Measurements from ENCODE around the gene TESK2. TPM values are rescaled to one million over a fixed set of nuclear protein-coding genes. Genes with fewer than 3 reads are reported as not detected.
"Not testable (repeated sequence)": the region's sequence is repeated elsewhere in the genome, so short reads cannot be mapped to it uniquely, and the experiment has no call there.

The TESK2 gene
- polyA plus RNA-seq, 6 donors from 2014 or later, result 9.0 to 20.1 (median 12.9) TPM

DNA sequence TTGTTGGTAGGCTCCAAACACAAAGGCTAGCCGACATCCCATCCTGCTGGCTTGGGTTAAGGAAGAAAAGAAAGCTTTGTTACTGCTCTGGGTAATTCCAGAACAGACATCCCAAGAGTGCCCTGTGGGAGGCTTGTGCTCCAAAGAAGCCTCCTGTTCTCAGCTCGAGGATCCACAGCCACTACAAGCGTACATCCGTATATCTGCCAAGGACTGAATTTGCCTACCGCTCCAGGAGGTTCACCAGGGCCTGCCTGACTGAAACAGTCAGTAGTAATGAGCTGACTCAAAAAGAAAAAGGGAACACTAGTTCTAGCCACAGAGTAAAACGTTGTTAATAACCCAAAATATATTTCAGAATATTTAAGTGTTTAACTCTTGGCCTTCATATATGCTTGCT lies 125.9 kb downstream of the TESK2 start:
- Mint-ChIP-seq H3K4me3 (no peak overlapping the region), H3K4me1 (peaks cover 7 to 11% (median 9%) of the 10 kb centered on the region in 3 donors), H3K27ac (peak overlapping the region in 1 of 6 donors; percentile 18), H3K9me3 (no peaks in the 10 kb centered on the region), H3K36me3 (peaks cover 0 to 4% of the 10 kb centered on the region in 2 donors), H3K27me3 (no peaks in the 10 kb centered on the region)
- DNase-seq, result no peak
- ATAC-seq (ENCODE audit: low read depth in 2 of 2), result no peak

DNA sequence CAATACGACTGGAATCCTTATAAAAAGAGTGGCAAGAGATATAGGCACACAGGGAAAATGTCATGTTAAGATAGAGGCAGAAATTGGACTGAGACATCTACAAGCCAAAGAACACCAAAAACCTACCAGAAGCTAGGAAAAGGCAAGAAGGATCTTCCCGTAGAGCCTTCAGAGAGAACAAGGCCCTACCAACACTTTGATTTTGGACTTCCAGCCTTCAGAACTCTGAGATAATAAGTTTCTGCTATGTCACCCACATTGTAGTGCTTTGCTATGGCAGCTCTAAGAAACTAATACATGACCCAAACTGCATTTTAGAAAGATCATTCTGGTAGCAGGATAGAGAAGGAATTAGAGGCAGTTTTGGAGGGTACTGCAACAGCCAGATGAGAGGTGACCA lies 126.7 kb downstream of the TESK2 start:
- DNase-seq (no peak), ATAC-seq (ENCODE audit: low read depth in 2 of 2) (no peak)
- no peaks in the 10 kb centered on the region for H3K9me3 Mint-ChIP-seq
- H3K27me3 Mint-ChIP-seq, result no peaks in the 10 kb centered on the region
- H3K27ac Mint-ChIP-seq, result peak overlapping the region in 2 of 6 donors; percentile 37 to 60
- H3K36me3 Mint-ChIP-seq, result peaks cover 0 to under 1% of the 10 kb centered on the region in 2 donors
- H3K4me1 Mint-ChIP-seq, result peaks cover 5 to 14% (median 8%) of the 10 kb centered on the region in 3 donors
- no peak overlapping the region for H3K4me3 Mint-ChIP-seq

DNA sequence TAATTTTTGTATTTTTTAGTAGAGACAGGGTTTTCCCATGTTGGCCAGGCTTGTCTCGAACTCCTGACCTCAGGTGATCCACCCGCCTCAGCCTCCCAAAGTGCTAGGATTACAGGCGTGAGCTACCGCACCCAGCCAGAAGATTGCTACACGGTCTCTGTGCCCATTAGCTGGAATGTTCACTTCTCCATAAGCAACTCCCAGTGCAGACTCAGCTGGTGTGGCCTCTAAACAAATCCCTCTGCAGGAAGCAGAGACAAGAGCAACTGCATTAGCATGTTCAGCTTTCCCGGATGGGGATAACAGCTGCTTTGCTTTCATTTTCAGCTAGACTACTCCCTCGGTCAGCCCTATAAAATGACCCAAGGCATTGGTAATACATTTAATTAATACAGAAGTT lies 130.0 kb downstream of the TESK2 start:
- H3K9me3 Mint-ChIP-seq; H3K36me3 Mint-ChIP-seq; DNase-seq; H3K27me3 Mint-ChIP-seq; ATAC-seq (ENCODE audit: low read depth in 2 of 2): not testable (repeated sequence)
- Mint-ChIP-seq H3K4me1 (peaks cover 5 to 14% (median 9%) of the 10 kb centered on the region in 3 donors), H3K4me3 (peak overlapping the region in 2 of 8 donors; percentile 16 to 21), H3K27ac (peak overlapping the region in 2 of 6 donors; percentile 29 to 62)

DNA sequence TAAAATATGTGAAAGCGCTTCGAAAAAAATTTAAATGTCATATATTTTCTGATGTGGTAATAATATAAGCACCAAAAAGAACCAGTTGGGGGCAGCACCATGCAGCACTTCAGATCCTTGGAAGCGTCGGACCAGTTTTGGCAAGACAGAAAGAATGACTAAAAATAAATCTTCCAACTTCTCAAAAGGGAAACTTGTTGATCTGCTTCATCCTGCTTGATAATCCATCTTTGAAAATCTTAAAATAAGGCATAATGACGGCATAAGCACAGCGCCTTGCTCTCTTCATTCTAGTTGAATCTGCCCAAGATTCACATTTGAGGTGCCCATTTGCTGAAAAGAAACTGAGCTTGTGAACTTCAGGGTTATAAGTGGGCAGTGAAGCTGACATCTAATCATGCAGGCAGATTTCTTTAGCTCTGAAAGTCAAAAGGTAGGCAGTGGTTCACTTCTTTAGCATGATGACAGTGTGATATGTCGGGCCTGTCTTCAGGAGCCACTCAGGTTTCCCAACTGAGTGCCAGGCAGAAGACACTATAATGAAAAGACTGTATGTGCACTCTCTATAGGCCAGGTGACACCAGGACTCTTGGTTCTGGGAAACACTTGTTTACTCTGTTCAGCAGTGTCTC lies 131.0 kb downstream of the TESK2 start:
- peak overlapping the region in 6 of 8 donors; percentile 19 to 88 (median 42) for H3K4me3 Mint-ChIP-seq
- peaks cover 5 to 15% (median 14%) of the 10 kb centered on the region in 3 donors for H3K4me1 Mint-ChIP-seq
- H3K36me3 Mint-ChIP-seq, result peaks cover 0 to 4% of the 10 kb centered on the region in 2 donors
- H3K27ac Mint-ChIP-seq, result peak overlapping the region in 2 of 6 donors; percentile 57 to 62
- peak; percentile 59 for DNase-seq
- peak; percentile 71 to 78 for ATAC-seq (ENCODE audit: low read depth in 2 of 2)
- H3K9me3 Mint-ChIP-seq, result no peaks in the 10 kb centered on the region
- no peaks in the 10 kb centered on the region for H3K27me3 Mint-ChIP-seq

DNA sequence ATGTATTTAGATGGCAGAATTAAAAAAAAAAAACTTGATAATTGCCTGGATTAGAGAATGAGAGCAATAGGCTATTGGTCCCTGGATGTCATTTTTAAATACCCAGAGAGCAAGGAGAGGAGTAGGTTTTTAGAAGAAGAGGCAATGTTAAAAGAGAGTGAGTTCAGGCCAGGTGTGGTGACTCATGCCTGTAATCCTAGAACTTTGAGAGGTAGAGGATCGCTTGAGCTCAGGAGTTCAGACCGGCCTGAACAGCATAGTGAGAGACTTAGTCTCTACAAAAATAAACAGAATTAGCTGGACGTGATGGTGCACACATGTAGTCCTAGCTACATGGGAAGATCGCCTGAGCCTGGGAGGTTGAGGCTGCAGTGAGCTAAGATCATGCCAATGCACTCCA lies 134.8 kb downstream of the TESK2 start:
- peak overlapping the region in 2 of 6 donors; percentile 9 to 33 for H3K27ac Mint-ChIP-seq
- H3K36me3 Mint-ChIP-seq, result peaks cover 0 to 8% of the 10 kb centered on the region in 2 donors

DNA sequence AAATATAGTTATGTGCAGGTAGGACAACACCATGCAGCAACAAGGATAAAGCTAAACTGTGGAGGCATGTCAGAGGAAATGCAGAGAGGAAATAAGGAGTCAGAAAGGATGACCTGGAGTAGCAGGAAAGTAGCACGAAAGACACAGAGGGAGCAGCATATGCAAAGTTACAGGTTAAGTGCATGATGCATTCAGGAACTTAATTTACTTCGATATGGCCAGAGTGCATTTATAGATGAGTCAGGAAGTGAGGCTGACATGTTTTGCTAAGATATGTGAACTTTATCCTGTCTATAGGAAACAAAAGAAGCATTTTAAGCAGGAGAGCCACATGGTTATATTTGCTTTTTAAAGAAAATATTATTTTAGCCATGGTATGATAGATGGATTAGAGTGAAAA lies 135.3 kb downstream of the TESK2 start:
- H3K27me3 Mint-ChIP-seq, result no peaks in the 10 kb centered on the region
- H3K4me3 Mint-ChIP-seq, result no peak overlapping the region
- ATAC-seq (ENCODE audit: low read depth in 2 of 2) (no peak), DNase-seq (no peak)
- H3K36me3 Mint-ChIP-seq, result peaks cover 0 to 8% of the 10 kb centered on the region in 2 donors
- peak overlapping the region in 1 of 6 donors; percentile 33 for H3K27ac Mint-ChIP-seq
- H3K9me3 Mint-ChIP-seq, result no peaks in the 10 kb centered on the region
- H3K4me1 Mint-ChIP-seq, result peaks cover 0 to 15% (median 9%) of the 10 kb centered on the region in 3 donors

More for the DNA sequence above, 134.8 kb downstream of the TESK2 start:
- Mint-ChIP-seq H3K4me3 (no peak overlapping the region), H3K27me3 (no peaks in the 10 kb centered on the region), H3K4me1 (peaks cover 5 to 15% (median 9%) of the 10 kb centered on the region in 3 donors), H3K9me3 (no peaks in the 10 kb centered on the region)
- no peak for DNase-seq
- ATAC-seq (ENCODE audit: low read depth in 2 of 2), result no peak

DNA sequence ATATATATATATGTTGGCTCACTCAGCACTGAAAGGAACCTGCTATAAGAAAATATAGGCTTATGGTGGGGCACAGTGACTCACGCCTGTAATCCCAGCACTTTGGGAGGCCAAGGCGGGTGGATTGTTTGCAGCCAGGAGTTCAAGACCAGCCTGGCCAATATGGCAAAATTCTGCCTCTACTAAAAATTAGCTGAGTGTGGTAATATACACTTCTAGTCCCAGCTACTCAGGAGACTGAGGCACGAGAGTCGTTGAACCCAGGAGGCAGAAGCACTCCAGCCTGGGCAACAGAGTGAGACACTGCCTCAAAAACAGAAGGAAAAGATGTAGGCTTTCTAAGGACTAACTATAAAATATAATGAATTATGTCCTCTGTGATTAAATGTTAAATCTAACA lies 136.1 kb downstream of the TESK2 start:
- DNase-seq, result no peak
- Mint-ChIP-seq H3K4me3 (no peak overlapping the region), H3K27ac (peak overlapping the region in 1 of 6 donors; percentile 32), H3K27me3 (no peaks in the 10 kb centered on the region), H3K4me1 (peaks cover 0 to 10% (median 1%) of the 10 kb centered on the region in 3 donors), H3K36me3 (peaks cover 0 to 8% of the 10 kb centered on the region in 2 donors), H3K9me3 (no peaks in the 10 kb centered on the region)
- no peak for ATAC-seq (ENCODE audit: low read depth in 2 of 2)

DNA sequence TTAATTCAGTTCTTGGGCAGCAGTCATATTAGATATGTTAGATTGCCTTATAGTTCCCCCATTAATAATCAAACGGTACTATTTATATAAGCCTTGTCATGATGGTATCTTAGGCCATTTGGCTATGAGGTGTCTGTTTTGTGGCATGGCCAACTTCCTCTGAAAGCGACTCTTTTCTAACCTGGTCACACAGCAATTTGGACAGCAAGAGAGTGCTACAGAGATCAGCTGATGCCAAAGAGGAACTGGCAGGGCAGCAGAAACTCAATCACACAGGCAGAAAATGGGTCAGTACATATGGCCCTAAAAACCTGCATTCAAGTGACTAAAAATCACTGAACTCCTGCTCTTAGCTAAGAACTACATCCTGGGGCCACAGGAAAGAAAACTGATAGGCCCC lies 137.3 kb downstream of the TESK2 start:
- H3K27ac Mint-ChIP-seq, result no peak overlapping the region
- no peaks in the 10 kb centered on the region for H3K27me3 Mint-ChIP-seq
- ATAC-seq (ENCODE audit: low read depth in 2 of 2), result no peak
- H3K4me1 Mint-ChIP-seq, result peaks cover 0 to 11% (median 0%) of the 10 kb centered on the region in 3 donors
- H3K36me3 Mint-ChIP-seq, result peaks cover 0 to 8% of the 10 kb centered on the region in 2 donors
- H3K4me3 Mint-ChIP-seq, result no peak overlapping the region
- no peaks in the 10 kb centered on the region for H3K9me3 Mint-ChIP-seq
- DNase-seq, result no peak

DNA sequence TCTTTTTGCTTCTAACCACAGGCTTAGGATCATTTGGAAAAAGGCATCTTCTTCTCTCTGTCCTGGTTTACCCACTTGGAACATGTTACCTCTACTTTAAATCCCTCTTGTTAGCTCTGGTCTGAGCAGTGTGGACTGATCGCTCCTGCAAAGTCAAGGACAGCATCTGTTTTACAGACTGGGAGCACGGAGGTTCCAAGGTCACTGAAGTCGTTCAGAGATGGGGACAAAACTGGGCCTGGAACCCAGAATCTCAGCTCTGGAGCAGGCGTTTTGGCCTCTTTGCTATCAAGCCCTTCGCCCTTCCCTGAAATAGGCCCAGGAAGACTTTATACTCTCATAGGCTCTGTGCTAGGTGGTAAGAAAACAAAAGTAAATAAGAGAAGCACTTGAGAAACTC lies 139.5 kb downstream of the TESK2 start:
- no peak overlapping the region for H3K27ac Mint-ChIP-seq
- peaks cover 0 to 11% (median 0%) of the 10 kb centered on the region in 3 donors for H3K4me1 Mint-ChIP-seq
- H3K27me3 Mint-ChIP-seq, result no peaks in the 10 kb centered on the region
- ATAC-seq (ENCODE audit: low read depth in 2 of 2), result no peak
- peaks cover 0 to 4% of the 10 kb centered on the region in 2 donors for H3K36me3 Mint-ChIP-seq
- no peak overlapping the region for H3K4me3 Mint-ChIP-seq
- no peaks in the 10 kb centered on the region for H3K9me3 Mint-ChIP-seq
- no peak for DNase-seq

DNA sequence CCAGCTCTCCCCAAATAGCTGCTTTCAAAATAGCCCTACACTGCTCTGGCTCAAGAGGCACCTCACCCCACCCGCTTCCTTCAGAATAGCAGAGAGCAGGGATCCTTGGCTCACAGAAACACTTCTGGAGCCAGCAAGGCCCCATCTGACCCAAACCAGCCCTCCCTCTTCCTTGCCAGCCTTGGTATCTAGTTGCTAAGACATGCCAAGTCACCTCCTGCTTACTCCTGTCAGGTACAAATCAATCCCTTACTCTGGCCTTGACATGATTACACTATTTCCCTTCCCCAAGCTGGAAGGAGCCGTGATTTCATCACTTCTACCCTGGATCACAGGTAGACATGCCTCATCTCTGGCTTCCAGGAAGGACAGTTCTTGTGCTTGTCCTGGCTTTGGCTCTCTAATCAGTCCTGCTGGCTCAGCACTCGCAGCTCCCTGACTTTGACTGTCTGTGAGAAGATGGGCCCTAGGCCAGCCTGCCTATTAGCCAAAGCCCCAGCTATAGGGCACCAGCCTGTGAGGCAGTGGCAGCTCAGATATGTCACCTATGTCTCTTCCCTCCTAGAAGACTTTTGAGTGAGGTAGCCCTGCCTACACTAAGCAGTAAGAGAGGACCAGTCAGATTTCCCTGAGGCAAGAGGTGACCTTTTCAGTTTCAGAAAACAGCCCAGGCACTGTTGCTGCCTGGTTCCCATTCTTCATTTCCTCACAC lies 141.8 kb downstream of the TESK2 start:
- H3K9me3 Mint-ChIP-seq, result no peaks in the 10 kb centered on the region
- no peaks in the 10 kb centered on the region for H3K27me3 Mint-ChIP-seq
- peak overlapping the region in 3 of 6 donors; percentile 12 to 73 (median 49) for H3K27ac Mint-ChIP-seq
- ATAC-seq (ENCODE audit: low read depth in 2 of 2) (no peak), DNase-seq (no peak)
- H3K4me3 Mint-ChIP-seq, result no peak overlapping the region
- H3K36me3 Mint-ChIP-seq, result peaks cover 0 to 4% of the 10 kb centered on the region in 2 donors
- peaks cover 0 to 6% (median 3%) of the 10 kb centered on the region in 3 donors for H3K4me1 Mint-ChIP-seq

DNA sequence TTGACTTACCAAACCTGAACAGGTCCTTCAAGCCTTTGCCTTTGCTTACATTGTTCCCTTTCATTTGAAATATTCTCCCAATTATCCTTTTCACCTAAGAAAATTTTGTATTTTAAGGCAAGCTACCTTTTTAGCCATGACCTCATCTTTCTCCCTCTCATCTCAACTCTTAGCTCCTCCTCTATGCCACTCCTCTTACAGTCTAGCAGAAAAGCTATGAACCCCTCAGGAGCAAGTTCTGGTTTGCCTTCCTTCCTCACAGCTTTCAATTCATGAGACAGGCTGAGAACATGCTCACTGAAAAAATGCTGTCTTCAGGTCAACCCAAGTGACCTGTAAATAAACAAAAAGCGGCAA lies 142.4 kb downstream of the TESK2 start:
- Mint-ChIP-seq H3K9me3 (no peaks in the 10 kb centered on the region), H3K36me3 (peaks cover 0 to 4% of the 10 kb centered on the region in 2 donors), H3K27ac (peak overlapping the region in 4 of 6 donors; percentile 13 to 75 (median 71)), H3K4me1 (peaks cover 0 to 8% (median 3%) of the 10 kb centered on the region in 3 donors), H3K27me3 (no peaks in the 10 kb centered on the region), H3K4me3 (no peak overlapping the region)
- DNase-seq (no peak), ATAC-seq (ENCODE audit: low read depth in 2 of 2) (no peak)

DNA sequence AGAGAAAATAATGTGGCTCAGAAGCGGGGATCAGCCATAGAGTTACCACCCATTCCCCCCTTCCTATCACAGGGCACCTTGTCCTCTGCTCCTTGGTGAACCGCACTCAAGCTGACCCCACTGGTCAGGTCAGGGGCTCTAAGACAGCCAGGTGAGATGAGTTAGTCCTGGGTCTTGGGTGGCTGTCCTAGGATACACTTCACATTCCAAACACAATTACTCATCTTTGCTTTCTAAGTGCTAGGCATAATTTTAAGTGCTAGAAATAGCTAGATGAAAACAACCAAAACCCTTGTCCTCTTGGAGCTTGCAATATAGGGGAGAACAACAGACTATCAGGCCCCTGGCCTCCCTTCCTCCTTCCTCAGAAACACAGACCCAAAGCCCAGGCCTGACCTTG lies 142.9 kb downstream of the TESK2 start:
- DNase-seq (no peak), ATAC-seq (ENCODE audit: low read depth in 2 of 2) (no peak)
- Mint-ChIP-seq H3K9me3 (no peaks in the 10 kb centered on the region), H3K36me3 (peaks cover 0 to 4% of the 10 kb centered on the region in 2 donors), H3K4me1 (peaks cover 0 to 11% (median 3%) of the 10 kb centered on the region in 3 donors), H3K27ac (peak overlapping the region in 5 of 6 donors; percentile 33 to 75 (median 49)), H3K4me3 (no peak overlapping the region), H3K27me3 (no peaks in the 10 kb centered on the region)

DNA sequence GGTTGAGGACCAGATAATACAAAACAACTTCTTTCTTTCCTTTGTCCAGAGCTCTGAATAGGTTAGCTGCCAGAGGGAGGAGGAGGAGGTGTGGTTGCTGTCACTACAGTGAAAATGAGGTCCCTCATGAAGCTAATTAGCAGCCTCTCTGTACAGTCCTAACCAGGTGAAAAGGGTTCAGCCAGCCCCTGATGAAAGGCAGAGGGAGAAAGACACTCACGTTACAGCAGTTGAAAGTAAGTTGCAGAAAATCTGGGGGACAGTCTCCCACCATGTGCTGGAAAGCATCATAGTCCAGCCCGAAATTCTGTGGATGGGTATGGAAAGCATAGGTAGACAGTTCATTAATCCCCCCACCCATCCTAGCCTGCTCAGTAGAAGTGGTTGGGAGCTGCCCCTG lies 144.5 kb downstream of the TESK2 start:
- no peaks in the 10 kb centered on the region for H3K27me3 Mint-ChIP-seq
- H3K4me1 Mint-ChIP-seq, result peaks cover 10 to 23% (median 11%) of the 10 kb centered on the region in 3 donors
- no peak overlapping the region for H3K4me3 Mint-ChIP-seq
- peaks cover 0 to 5% of the 10 kb centered on the region in 2 donors for H3K36me3 Mint-ChIP-seq
- H3K9me3 Mint-ChIP-seq, result no peaks in the 10 kb centered on the region
- DNase-seq (no peak), ATAC-seq (ENCODE audit: low read depth in 2 of 2) (no peak)
- H3K27ac Mint-ChIP-seq, result peak overlapping the region in 4 of 6 donors; percentile 29 to 77 (median 60)

DNA sequence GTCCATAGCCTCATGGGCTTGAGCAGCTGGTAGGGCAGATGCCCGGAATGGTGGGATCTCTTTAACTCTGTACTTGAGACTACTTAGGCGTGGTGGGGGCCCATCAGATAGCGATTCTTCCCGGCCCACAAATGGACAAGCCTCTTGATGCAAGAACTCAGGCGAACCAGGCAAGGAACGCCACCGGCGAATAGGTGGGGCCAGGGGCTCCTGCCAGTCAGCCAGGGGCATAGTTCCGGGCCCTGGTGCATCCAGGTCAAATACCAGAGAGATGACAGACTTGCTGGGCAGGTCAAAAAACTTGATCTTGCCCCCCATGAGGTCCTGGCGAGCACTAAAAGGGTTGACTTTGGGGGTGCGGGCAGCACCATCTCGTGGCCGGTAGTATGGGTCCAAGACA lies 145.9 kb downstream of the TESK2 start:
- H3K27ac Mint-ChIP-seq, result peak overlapping the region in 3 of 6 donors; percentile 24 to 65 (median 29)
- ATAC-seq (ENCODE audit: low read depth in 2 of 2) (no peak), DNase-seq (no peak)
- peaks cover 20 to 37% (median 25%) of the 10 kb centered on the region in 3 donors for H3K4me1 Mint-ChIP-seq
- peak overlapping the region in 1 of 8 donors; percentile 33 for H3K4me3 Mint-ChIP-seq
- peaks cover 0 to 5% of the 10 kb centered on the region in 2 donors for H3K36me3 Mint-ChIP-seq
- no peaks in the 10 kb centered on the region for H3K27me3 Mint-ChIP-seq
- H3K9me3 Mint-ChIP-seq, result no peaks in the 10 kb centered on the region

Measured in naive B cell (primary cell).